ENCODE data around the gene TENM3. TPM values are rescaled to one million over a fixed set of nuclear protein-coding genes. Genes with fewer than 3 reads are reported as not detected.

TENM3 gene
- polyA plus RNA-seq, 4 donors: 14.4 to 17.3 (median 15.4) TPM

DNA sequence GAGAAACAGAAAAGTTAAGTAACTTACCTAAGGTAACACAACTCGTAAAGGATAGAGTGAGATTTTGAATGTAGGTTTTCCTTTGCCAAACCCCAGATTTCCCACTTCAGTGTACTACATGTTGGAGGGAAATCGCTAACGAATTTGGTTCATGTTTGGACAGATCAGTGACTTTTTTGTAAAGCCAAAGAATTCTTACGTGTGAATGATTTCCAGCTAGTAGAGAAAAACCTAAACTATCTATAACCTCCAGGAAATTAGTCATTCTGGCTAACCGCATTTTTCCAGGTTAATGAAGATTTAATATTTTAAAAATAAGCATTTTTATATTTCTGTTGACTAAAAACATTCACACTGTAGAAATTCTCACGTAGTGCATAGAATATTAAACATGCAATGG is 7.2 kb downstream of the TENM3 start:
- no peak for DNase-seq (ENCODE audit: low read depth in 4 of 4, low spot score in 2 of 4)

DNA sequence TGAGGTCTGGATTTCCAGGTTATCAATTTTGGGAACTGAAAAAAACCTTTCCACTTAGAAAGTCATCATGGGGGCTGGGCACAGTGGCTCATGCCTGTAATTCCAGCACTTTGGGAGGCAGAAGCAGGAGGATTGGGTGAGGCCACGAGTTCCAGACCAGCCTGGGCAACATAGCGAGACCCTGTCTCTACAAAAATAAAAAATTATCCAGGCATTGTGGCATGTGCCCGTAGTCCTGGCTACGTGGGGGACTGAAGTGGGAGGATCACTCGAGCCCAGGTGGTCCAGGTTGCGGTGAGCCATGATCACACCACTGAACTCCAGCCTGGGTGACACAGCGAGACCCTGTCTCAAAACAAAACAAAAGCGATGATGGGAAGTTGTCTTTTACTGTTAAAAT is 7.9 kb downstream of the TENM3 start:
- no peak for DNase-seq (ENCODE audit: low read depth in 4 of 4, low spot score in 2 of 4)

GRCh38 chr4:182252220-182252619 is 9.0 kb downstream of the TENM3 start:
- DNase-seq (ENCODE audit: low read depth in 4 of 4, low spot score in 2 of 4): no peak

DNA sequence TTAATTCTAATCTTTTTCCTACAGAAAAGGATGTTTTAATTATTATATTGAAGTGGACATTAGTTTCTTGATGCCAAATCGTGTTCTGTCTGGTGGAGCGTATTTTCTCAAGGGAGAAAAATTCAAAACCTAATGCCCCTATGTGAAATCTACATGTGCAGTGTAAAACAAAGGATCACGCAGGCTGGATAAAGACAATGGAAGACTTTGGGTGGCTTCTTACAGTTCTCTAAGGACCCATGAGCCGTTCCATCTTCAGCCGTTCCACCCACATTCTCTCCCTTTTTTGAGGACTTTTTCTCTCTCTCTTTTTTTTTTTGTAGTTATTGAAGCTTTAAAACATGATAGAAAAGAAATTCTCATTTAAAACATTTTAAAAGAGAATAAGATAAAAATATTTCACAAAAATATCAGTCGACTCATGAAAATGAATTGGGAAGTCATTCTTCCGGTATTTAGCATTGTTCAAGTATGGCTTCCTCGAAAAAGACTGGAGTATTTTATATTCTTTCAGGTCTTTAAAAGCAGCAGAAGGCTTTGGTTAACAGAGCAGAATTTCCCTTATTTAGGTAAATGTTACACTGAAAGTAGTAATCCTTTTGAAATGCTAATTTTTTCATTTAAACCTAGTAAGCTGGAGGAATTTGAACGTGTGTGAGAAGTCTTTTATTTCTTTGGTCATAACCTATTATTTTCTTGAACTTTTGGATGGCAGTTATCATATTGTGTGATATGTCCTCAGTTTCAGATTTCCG is 11.0 kb downstream of the TENM3 start:
- no peak for DNase-seq (ENCODE audit: low read depth in 4 of 4, low spot score in 2 of 4)

DNA sequence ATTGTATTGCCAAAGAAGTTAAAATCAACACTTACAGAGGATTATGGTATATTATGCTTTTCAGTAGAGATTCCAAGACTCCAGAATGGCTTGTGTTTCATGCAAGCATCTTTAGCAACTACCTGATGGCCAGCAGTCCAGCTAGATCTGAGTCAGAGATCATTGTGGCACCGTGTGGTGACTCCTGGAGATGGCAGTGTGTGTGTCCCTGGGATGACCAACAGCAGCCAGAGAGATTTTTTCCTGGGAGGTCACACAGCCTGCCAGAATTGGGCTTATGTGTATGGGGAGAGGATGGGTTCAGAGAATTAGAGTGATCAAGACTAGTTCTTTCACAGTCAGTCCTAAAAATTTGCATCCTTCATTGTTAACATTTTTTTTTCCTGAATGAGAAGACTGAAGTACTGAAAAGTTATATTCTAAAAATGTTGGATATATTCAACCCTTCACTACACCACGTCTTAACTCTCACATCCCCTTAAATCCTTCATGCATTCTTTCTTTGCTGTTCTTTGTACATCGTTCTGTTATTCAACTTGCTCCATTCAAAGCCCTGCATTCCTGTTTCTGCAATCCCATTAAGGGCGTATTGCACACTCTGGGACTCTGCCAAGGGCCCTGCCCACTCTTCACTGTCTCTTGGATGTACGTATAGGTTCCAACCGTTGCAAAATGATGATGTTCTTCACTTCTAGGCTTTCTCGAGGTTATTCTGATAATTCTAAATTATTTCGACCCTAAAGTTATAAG is 12.4 kb downstream of the TENM3 start:
- DNase-seq (ENCODE audit: low read depth in 4 of 4, low spot score in 2 of 4): no peak

DNA sequence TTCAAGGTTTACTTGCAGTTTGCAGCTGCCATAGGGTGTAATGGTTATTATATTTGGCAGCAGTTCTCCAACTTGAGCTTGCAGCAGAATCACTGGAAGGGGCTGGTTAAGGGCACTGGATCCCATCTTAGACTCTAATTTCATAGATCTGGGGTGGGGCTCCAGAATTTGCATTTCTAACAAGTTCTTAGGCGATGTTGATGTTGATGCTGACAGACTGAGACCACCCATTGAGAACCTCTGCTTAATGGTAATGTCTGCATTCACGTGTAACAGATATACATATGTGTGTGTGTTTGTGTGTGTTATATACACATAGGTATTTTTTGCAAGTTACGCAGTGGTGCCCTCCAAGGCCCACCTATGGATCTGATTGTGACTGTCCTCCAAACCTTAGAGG is 13.8 kb downstream of the TENM3 start:
- no peak for DNase-seq (ENCODE audit: low read depth in 4 of 4, low spot score in 2 of 4)

DNA sequence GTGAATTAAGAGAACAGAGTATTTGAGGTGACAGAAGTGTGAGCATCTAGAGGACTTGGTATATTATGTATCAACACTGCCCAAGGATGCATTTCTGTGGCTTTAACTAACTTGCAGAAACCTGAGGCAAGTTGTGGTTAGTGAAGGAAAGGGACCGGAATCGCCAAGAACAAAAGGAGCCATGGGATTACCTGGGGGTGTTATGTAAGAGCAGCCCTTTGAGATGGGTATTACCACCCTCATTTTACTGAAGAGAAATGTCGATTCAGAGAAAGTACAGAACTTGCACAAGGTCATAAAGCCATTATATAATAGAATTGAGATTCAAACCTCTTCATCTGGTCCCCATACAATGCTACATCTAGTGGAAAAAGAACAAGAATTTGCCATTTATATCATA is 14.3 kb downstream of the TENM3 start:
- no peak for DNase-seq (ENCODE audit: low read depth in 4 of 4, low spot score in 2 of 4)

DNA sequence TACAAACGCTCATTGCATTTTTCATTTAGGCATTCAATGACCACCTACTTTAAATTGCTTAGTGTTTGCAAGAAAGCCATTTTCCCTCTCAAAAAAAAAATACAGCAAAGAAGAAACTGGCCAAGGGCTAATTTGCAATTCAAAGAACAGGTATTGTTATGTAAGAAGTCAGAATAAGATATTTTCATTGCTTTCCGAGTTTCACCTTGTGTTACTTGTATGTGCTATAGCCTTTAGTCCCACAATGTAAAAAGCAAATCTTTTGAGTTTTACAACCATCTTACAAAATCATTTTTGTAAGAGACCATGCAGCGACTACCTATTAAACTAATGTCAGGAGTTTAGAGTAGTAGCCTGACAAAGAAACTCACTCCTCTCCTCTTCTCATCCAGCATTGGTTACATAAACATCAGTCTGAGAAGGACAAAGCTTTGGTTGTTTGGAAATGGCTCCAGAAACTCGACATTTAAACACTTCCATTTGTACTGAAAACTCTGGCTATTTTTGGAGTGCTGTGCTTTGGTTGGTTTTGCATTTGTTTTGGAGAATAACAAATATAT is 15.3 kb downstream of the TENM3 start:
- DNase-seq (ENCODE audit: low read depth in 4 of 4, low spot score in 2 of 4): no peak

- DNase-seq (ENCODE audit: low read depth in 4 of 4, low spot score in 2 of 4): no peak
These were observed 18.5 kb downstream of the TENM3 start for GRCh38 chr4:182261651-182262223.

DNA sequence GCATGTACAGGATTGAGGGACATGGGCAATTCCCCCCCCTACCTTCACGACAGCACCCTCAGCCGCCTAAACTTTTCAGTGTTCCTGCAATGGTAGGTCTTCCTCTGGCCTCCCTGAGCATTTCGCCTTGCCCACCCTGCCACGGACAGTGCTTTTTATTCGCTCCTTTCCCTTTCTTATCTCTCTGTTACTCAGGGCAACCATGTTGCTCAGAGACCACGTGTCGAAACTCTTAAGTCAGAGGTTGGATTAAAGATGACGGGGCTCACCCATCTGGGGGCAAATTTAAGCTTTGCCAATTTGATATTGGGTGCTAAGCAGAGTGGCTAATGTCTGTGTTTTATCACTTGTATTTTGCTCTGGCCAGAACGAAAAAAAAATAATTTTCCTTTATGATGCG is 20.4 kb downstream of the TENM3 start:
- DNase-seq (ENCODE audit: low read depth in 4 of 4, low spot score in 2 of 4): no peak

DNA sequence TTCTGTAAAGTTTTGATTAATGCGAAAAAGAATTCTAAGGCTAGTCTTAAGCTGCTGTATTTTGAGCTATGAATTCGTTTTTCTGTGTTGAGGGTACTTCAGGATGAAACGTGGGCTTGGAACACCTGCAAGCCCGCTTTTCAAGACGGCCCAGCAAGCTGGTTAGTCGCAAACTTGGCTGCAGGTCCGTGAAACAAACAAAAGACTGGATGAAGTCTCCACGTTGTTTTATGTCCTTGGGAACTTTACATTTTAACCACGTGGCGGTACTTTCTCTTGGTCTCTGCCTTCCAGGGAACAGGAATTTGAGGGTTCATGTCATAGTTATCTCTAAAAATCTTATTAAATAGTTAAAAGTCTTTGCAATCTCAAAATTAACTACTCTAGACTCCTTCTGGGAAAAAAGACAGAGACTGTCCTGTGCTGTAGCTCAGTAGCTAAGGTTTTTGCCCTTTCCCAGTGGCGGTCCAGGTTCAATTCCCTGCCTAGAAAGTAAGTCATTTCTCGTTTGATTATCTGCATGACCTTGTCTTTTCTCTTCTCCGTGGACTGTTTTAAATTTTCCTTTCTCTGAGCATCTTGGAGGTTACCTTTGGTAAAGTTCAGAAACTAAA is 21.0 kb downstream of the TENM3 start:
- no peak for DNase-seq (ENCODE audit: low read depth in 4 of 4, low spot score in 2 of 4)

DNA sequence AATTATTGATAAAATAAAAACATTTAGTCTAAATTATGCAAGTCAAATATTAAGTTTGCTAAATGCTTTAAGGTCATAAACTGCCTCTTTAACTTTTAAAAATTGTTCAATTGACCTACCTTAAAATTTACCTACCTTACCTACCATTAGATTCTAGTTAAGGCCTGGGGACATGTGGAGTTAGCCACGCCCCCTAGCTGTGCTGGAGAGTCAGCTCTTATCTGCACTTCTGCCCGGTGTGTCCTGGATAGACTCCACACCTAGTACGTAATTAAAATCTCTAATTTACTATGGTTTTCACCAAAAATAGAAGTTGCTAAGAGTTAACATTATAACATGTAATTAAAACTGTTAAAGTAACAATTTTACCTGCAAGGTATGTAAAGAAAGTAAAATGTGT is 22.7 kb downstream of the TENM3 start:
- no peak for DNase-seq (ENCODE audit: low read depth in 4 of 4, low spot score in 2 of 4)

- no peak for DNase-seq (ENCODE audit: low read depth in 4 of 4, low spot score in 2 of 4)
These were observed 23.8 kb downstream of the TENM3 start for GRCh38 chr4:182267048-182267447.

- no peak for DNase-seq (ENCODE audit: low read depth in 4 of 4, low spot score in 2 of 4)
These were observed 25.8 kb downstream of the TENM3 start for GRCh38 chr4:182268966-182269365.

GRCh38 chr4:182271731-182272130 is 28.5 kb downstream of the TENM3 start:
- no peak for DNase-seq (ENCODE audit: low read depth in 4 of 4, low spot score in 2 of 4)

DNA sequence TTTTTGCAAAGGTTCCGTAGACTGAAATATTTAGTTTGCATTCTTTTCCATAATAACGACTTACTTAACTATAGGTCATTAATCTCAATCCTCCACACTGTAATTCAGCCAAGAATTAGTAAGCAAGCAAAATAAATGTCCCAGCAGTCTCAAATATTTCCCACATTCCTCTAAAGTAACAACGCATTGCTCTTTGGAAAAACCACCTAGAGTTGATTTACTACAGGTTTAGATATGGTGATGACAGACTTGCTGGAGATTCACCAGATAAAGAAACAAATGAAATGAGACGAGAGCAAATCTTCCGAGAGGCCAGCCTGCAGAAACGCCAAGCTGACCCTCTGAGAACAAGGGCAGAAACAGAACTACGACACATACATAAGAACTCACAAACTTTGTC is 28.9 kb downstream of the TENM3 start:
- DNase-seq (ENCODE audit: low read depth in 4 of 4, low spot score in 2 of 4): no peak

GRCh38 chr4:182273191-182273935 is 30.2 kb downstream of the TENM3 start:
- DNase-seq (ENCODE audit: low read depth in 4 of 4, low spot score in 2 of 4): no peak

DNA sequence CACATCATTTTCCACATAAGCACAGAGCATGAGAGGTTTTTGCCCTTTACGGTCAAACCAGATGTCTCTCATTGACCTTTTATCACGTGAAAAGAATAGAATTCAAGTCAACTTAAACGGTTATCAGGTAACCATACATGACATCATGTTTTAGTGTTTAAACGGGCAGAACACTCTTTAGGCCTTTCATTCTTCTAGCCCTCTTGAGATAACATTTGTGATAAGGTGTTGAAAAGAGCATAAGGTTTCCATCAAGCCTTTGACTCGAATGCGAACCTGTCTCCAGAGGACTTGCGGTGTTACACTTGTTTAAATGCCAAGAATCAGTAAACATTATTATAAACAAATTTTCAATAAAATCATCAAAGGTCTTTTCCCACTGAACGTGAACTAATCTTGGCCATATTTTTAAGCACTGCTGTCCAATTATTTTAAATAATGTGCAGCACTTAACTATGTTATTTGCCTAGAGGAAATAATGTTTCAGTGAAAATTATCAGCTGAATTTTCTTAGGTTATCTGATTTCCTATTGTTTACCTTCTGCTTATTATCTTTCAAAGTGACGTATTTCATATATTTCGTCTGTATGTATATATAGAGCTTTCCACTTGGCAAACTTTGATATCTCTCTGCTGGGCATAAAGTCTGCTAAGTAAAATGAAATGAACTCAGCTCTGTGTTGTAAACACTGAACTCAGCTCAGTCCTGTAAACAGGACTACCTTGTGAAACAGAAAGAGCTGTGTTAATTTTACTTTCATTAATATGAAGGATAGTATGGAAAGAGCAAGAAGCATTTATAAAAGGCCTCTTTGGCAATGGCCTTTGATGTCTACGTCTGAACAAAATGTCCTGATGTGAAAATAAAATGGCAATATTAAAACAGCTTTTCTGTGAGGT is 33.3 kb downstream of the TENM3 start:
- DNase-seq (ENCODE audit: low read depth in 4 of 4, low spot score in 2 of 4): no peak

DNA sequence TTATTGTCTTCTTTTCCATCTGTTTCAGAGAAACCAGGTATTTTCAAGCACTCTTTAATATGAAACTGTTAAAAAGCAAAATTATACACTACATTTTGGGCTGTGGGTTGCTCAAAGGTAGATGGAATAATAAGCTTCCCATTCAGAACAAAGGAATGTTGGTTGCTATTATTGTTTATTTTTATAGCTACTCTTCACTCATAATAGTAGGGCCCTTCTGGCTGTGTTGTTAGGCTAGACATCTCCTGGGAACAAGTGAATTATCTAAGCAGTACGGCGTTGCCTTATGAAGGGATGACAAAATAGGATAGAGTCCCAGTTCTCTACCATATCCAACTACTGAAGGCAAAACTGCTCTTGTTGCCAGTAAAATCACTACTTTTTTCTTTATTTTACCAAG is 34.2 kb downstream of the TENM3 start:
- DNase-seq (ENCODE audit: low read depth in 4 of 4, low spot score in 2 of 4): no peak
